Measurements from ENCODE around the gene ZDHHC14.
A peak's percentile ranks its signal among the peaks of the same experiment; 100 is the strongest.
"Not testable (repeated sequence)": the region's sequence is repeated elsewhere in the genome, so short reads cannot be mapped to it uniquely, and the experiment has no call there.

The ZDHHC14 gene

DNA sequence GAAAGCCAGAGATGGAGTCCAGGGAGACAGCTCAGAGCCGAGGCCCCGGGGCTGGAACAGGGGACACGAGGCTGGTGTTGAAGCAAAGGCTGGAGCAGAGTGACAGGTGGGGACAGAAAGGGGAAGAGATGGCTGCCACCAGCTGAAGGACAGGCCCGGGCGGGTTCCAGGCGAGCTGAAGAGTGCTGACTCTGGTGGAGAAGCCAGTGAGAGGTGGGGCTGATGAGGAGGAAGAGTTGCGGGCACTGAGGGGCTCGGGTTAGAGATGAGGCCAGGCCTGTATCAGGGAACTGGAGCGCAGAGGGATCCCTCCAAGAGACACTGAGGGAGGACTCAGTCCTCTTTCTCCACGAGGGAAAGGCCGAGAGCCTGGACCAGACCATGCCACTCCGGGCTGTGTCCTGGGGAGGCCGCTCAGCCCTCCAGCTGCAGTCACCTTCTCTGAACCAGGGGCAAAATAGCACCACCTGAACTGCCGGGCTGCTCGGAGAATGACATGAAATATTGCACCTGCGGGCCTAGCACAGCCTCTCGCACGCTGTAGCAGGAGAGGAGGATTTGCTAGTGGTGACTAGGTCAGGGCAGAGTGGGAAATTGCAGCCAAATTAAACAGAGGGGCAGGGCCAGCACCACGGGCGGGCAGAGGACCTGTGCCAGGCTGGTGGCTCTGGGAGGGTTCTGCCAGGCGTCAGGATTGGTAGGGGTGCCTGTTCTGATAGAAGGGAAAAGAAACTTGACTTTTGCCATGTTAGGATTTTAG, 175.9 kb downstream of the ZDHHC14 start:
- FAIRE-seq = no peak

DNA sequence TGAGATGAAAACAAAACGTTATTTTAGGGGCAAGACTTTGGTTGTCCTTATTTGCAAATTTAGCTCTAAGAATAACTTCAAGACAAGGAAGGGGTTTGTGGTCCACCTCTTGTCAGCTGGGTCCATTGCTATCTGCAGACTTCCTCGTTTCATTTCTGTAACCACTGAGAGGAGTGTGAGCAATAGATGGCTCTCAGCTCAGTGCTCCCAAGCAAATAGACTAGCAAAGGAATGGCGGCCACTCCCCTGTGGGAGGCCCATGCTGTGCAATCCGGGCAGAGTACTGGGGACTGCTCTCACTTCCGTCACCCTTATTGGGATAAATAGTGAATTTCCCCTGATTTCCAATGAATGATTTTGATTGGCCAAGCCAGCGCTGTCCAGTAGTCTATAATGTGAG, 176.6 kb downstream of the ZDHHC14 start:
- FAIRE-seq = no peak

- no peak for FAIRE-seq
Measured at GRCh38 chr6:157558049-157558448, 177.1 kb downstream of the ZDHHC14 start.

- no peak for FAIRE-seq
Measured at GRCh38 chr6:157558487-157559200, 177.7 kb downstream of the ZDHHC14 start.

DNA sequence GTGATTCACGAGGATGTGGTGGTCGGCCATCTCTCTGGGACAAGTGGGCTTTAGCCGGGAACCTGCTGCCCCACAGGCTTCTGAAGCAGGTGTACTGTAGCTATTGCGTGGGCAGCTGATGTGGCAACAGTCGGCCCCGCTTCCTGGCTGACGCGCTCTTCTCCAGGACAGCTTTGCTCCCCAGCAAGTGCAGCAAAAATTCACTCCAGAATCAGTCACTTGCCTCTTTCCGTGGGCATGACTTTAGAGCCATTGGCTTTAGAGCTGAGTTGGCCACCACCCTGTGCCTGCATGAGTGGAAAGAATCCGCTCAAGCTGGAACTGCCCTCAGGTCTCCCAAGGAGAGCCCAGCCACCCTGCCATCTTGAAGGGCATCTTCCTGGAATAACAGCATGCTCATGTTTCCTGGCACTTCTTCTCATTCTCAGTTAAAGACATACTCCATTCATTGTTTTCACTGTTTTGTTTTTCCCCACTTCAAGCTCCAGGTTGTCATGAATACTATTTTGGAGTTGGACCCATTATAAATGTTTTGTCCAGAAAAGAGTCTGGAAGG, 178.3 kb downstream of the ZDHHC14 start:
- FAIRE-seq = no peak

DNA sequence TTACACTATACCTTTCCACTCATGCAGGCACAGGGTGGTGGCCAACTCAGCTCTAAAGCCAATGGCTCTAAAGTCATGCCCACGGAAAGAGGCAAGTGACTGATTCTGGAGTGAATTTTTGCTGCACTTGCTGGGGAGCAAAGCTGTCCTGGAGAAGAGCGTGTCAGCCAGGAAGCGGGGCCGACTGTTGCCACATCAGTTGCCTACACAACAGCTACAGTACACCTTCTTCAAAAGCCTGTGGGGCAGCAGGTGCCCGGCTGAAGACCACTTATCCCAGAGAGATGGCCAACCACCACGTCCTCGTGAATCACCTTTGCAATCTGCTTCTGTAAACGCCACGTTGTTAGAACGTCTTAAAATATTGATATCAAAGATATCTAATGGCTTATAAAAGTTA, 179.1 kb downstream of the ZDHHC14 start:
- not testable (repeated sequence) for FAIRE-seq

DNA sequence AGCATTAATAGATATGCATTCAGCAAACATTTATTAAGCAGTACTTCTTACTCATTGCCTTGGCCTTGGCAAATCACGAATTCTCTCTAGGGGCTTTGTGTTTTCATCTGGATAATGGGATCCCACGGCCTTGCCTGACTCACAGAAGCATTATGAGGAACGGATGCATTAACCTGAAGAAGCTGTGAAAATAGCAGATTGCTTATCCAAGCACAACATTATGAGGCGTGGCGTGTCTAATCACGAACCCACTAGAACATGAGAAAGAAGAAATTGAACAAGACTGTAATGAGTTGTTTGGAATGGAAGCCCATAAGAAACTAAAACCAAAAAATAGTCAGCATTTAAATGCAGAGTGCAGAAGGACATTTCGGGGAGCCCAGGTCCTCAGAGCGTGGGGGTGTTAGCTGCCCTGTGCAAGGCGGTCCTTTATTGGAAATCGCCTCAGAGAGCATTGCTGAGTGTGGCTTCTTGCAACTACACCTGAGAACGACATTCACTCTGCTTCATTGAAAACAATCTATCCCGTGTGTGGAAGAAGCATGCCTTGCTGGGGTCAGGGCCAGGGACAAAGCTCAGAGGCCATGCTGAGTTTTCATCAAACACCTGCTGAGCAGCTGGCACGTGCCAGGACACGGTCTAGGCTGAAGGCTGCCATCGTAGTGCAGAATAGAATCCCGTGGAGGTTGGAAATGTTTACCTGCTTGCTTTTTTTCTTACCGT, 179.9 kb downstream of the ZDHHC14 start:
- no peak for FAIRE-seq

DNA sequence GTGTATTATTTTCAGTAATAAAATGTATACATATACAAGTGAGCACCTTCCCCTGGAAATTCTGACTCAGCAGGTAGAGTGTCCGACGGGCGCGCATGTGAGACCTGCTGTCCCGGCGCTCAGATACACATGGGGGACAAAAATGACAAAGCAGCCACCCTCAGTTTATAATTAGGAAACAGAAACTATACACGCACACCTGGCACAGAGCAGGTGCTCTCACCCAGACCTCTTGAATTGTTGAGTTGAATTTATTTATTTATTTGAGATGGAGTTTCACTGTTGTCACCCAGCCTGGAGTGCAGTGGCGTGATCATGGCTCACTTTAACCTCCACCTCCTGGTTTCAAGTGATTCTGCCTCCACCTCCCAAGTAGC, 180.4 kb downstream of the ZDHHC14 start:
- no peak for FAIRE-seq

- no peak for FAIRE-seq
Measured at GRCh38 chr6:157561929-157562810, 181.2 kb downstream of the ZDHHC14 start.

DNA sequence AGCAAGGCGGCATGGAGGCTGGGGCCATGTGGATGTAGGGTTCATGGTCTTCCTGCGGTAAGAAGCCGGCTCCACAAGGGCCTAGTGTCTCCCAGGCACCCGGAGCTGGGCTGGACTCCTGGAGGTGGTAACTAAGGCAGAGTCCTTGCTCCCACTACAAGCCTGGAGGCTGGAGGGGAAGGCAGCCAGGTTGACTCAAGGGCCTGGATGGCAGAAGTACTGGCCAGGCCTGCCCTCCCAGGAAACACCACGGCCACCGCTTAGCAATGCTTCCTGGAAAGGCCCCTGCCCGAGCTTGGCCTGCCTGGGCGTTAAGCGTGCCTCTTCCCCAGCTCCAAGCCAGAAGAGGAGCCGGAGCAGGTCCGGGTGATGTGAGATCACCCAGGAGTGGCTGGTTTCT, 182.0 kb downstream of the ZDHHC14 start:
- no peak for FAIRE-seq

- no peak for FAIRE-seq
Measured at GRCh38 chr6:157563611-157564284, 182.8 kb downstream of the ZDHHC14 start.

DNA sequence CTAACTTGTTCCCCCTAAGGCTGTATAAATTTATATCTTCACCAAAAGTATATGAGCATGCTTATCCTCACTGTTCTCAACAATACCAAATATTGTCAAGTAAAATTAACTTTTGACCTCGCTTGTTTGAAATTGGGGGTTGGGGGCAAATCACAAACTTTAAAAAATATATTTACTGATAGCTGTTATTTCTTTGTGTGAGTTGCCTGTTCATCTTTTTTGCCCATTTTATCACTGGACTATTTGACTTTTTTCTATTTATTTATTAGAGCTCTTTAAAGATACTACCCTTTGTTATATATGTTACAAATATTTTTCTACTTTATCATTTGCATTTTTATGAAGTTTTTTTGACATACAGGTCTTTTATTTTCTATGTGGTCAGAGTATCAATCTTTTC, 187.7 kb downstream of the ZDHHC14 start:
- no peak for FAIRE-seq

DNA sequence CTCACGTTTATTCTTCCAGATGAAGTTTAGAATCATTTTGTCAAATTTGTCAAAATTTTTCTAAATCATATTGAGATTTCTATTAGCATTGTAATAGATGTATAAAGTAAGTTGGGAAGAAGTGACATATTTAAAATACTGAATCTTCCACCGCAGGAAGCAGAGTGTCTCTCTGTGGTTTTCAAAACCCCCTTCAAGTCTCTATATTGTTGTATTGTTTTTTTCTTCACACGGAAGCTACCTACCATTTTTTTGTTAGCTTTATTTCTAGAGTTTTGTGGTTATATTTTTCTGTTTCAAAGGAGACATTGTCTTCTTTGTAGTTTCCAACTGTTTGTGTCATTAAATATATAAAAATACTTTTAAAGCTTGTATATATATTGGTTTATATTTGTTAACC, 188.6 kb downstream of the ZDHHC14 start:
- FAIRE-seq = peak; percentile 56

- no peak for FAIRE-seq
Measured at GRCh38 chr6:157570104-157570503, 189.1 kb downstream of the ZDHHC14 start.

DNA sequence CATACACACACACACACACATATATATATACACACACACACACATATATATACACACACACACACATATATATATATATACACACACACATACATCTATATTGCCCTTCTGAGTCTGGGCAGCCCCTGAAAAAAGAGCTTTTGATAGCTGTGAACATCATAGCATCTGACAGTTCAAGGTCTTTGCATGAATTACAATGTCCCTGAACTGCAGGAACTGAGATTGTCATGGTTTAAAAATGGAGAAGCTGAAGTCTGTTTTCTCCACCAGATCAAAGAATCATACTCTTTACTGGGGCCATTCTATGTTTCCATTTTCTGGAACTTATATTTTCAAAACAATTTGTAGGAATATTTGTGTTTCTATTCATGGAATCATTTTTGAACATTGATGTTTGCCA, 189.8 kb downstream of the ZDHHC14 start:
- no peak for FAIRE-seq

DNA sequence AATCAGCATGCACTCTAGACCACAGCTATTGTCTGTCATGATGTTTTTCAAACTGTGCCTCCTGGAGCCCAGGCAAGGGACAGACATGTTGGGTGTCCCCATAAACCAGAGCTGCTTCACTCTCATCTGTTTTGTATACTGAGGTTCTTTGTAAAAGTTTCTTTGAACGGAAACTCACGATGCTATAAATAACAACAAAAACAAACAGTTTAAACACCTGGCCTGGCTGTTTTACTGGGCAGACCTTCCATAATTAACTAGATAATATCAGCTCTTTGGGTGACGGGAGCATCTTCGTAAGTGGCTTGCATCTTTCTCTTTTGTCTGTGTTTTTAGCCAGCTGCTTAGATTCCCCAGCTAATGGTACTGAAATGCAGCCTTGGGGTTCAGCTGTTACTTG, 190.3 kb downstream of the ZDHHC14 start:
- no peak for FAIRE-seq

GRCh38 chr6:157571950-157572349, 191.0 kb downstream of the ZDHHC14 start:
- FAIRE-seq = no peak

- FAIRE-seq = no peak
Measured at GRCh38 chr6:157574851-157575424, 193.9 kb downstream of the ZDHHC14 start.

DNA sequence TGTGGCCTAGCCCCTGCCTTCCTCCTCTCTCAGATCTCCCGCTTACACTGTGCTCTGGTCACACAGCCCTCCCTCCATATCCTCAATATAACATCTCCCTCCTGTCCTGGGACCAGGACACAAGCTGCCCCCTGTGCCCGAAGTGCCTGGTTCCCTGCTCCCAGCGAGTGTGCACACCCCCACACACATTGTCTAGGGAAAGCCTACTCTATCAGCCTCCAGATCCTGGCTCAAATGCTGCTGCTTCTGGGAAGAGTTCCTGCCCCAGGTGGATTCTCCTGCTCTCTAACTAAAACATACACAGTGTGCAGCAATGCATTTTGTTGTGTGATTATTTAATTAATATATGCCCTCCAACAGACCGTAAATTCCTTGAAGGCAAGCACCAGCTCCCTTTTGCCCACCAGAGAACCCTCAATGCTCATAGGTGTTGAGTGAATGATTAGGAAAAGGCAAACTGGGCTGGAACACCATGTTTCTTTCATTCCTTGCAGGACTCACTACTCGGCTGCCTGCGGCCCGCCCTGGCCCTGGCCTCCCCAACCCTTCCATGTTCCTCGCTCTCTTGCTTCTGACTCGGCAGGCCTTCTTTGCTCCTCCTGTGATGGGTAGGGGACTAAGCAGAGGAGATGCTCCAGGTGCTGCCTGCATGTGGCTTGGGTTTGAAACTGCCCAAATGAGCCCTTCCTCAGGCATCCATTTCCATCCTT, 194.6 kb downstream of the ZDHHC14 start:
- no peak for FAIRE-seq

GRCh38 chr6:157576991-157577390, 196.0 kb downstream of the ZDHHC14 start:
- FAIRE-seq = not testable (repeated sequence)

DNA sequence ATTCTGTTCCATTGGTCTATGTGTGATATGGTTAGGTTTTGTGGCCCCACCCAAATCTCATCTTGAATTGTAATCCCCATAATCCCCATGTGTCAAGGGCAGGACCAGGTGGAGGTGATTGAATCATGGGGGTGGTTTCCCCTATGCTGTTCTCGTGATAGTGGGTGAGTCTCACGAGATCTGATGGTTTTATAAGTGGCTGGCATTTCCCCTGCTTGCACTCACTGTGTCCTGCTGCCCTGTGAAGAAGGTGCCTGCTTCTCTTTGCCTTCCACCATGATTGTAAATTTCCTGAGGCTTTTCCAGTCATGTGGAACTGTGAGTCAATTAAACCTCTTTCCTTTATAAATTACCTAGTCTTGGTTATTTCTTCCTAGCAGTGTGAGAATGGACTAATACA, 197.5 kb downstream of the ZDHHC14 start:
- FAIRE-seq = not testable (repeated sequence)
